ENCODE data around the gene SLAMF8. TPM values are rescaled to one million over a fixed set of nuclear protein-coding genes. Genes with fewer than 3 reads are reported as not detected.

SLAMF8 gene
- total and polyA plus RNA-seq, 2 experiments from 2014 or later: not detected

GRCh38 chr1:159870704-159871103, 44.0 kb downstream of the SLAMF8 start:
- no peak overlapping the region for H3K4me3 ChIP-seq
- TF ChIP-seq CTCF (IDR thresholded peaks at IDR 0.05; ENCODE audit: low read depth, low read length): no peak
- peaks cover 15% of the 10 kb centered on the region for H3K27me3 ChIP-seq
- H3K9me3 ChIP-seq (ENCODE audit: low read depth): no peaks in the 10 kb centered on the region
- H3K36me3 ChIP-seq: no peaks in the 10 kb centered on the region
- H3K4me1 ChIP-seq (ENCODE audit: low read depth): no peaks in the 10 kb centered on the region
- no peak overlapping the region for H3K27ac ChIP-seq
- no peak for DNase-seq (ENCODE audit: low read depth in 1 of 2, low spot score in 1 of 2)

GRCh38 chr1:159872891-159873290, 46.2 kb downstream of the SLAMF8 start:
- Histone ChIP-seq H3K27me3 (peaks cover 15% of the 10 kb centered on the region), H3K36me3 (no peaks in the 10 kb centered on the region), H3K4me1 (ENCODE audit: low read depth) (no peaks in the 10 kb centered on the region), H3K4me3 (no peak overlapping the region), H3K9me3 (ENCODE audit: low read depth) (no peaks in the 10 kb centered on the region), H3K27ac (no peak overlapping the region)
- no peak for DNase-seq (ENCODE audit: low read depth in 1 of 2, low spot score in 1 of 2)
- TF ChIP-seq CTCF (IDR thresholded peaks at IDR 0.05; ENCODE audit: low read depth, low read length): no peak

GRCh38 chr1:159873530-159874143, 47.0 kb downstream of the SLAMF8 start:
- Histone ChIP-seq H3K4me3 (no peak overlapping the region), H3K27me3 (peaks cover 15% of the 10 kb centered on the region), H3K27ac (no peak overlapping the region), H3K9me3 (ENCODE audit: low read depth) (no peaks in the 10 kb centered on the region), H3K36me3 (no peaks in the 10 kb centered on the region), H3K4me1 (ENCODE audit: low read depth) (no peaks in the 10 kb centered on the region)
- no peak for DNase-seq (ENCODE audit: low read depth in 1 of 2, low spot score in 1 of 2)
- TF ChIP-seq CTCF (IDR thresholded peaks at IDR 0.05; ENCODE audit: low read depth, low read length): no peak

- Histone ChIP-seq H3K27me3 (no peaks in the 10 kb centered on the region), H3K4me1 (ENCODE audit: low read depth) (no peaks in the 10 kb centered on the region), H3K27ac (no peak overlapping the region), H3K9me3 (ENCODE audit: low read depth) (no peaks in the 10 kb centered on the region), H3K4me3 (no peak overlapping the region), H3K36me3 (no peaks in the 10 kb centered on the region)
- no peak for TF ChIP-seq CTCF (IDR thresholded peaks at IDR 0.05; ENCODE audit: low read depth, low read length)
- DNase-seq (ENCODE audit: low read depth in 1 of 2, low spot score in 1 of 2): no peak
Measured at GRCh38 chr1:159877695-159878444, 51.2 kb downstream of the SLAMF8 start.

GRCh38 chr1:159879136-159879535, 52.5 kb downstream of the SLAMF8 start:
- H3K9me3 ChIP-seq (ENCODE audit: low read depth): no peaks in the 10 kb centered on the region
- H3K4me3 ChIP-seq: no peak overlapping the region
- no peaks in the 10 kb centered on the region for H3K36me3 ChIP-seq
- H3K4me1 ChIP-seq (ENCODE audit: low read depth): no peaks in the 10 kb centered on the region
- TF ChIP-seq CTCF (IDR thresholded peaks at IDR 0.05; ENCODE audit: low read depth, low read length): no peak
- no peak overlapping the region for H3K27ac ChIP-seq
- H3K27me3 ChIP-seq: no peaks in the 10 kb centered on the region
- DNase-seq (ENCODE audit: low read depth in 1 of 2, low spot score in 1 of 2): no peak

Data from cardiac muscle cell (in vitro differentiated cells and primary cell).